SH-SY5Y (cell line): Measurements from ENCODE around the gene FADS6.

Source experiments
- GATA2 ChIP-seq: IDR thresholded peaks from 2 replicates; pipeline ENCODE4 v1.6.1; 2011; ENCODE audit warnings: mild to moderate bottlenecking, low read depth, low read length
- GATA3 ChIP-seq: IDR thresholded peaks from 2 replicates; pipeline ENCODE4 v1.6.1; 2011; ENCODE audit warnings: low read depth, mild to moderate bottlenecking, low read length, moderate library complexity

DNA sequence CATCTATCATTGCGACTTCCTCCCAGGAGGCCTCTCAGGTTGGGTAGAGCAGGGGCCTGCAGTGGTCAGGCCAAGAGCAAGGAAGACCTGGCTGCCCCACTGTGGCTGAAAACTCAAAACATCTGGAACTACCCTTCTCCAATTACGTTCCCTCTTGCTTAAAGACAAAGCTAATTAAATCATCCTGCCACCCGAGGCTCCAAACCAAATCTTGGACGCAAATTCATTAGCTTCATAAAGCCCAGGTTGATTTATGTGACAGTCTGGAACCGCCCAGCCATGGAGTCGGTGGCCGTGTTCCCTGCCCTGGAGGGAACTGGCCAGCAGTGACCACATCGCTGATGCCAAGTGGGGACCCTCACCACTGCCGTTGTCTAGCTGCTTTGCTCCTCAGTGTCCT, 55.2 kb downstream of the FADS6 start:
- TF ChIP-seq GATA2 = no peak
- no peak for TF ChIP-seq GATA3
